ENCODE results near the gene SLMAP.

DNA sequence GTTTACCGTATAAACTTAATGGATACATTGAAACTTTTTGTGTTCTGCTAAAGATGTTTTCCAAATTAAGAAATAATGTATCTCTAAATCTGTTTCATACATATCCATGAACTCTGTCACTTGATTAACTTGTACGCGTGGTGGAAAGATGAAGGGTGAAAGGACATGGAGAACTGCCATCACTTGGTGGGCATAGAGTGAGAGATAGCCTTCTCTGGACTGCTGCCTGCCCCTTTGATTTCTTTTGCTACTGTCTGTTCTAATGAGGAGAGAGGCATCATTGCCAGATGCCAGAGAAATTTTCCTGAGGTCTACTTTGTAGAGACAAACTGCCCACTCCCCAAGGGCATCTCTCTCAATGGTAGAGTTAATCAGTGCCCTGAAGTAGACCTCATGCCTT lies 120.5 kb downstream of the SLMAP start:
- TF ChIP-seq, protein P1, sequence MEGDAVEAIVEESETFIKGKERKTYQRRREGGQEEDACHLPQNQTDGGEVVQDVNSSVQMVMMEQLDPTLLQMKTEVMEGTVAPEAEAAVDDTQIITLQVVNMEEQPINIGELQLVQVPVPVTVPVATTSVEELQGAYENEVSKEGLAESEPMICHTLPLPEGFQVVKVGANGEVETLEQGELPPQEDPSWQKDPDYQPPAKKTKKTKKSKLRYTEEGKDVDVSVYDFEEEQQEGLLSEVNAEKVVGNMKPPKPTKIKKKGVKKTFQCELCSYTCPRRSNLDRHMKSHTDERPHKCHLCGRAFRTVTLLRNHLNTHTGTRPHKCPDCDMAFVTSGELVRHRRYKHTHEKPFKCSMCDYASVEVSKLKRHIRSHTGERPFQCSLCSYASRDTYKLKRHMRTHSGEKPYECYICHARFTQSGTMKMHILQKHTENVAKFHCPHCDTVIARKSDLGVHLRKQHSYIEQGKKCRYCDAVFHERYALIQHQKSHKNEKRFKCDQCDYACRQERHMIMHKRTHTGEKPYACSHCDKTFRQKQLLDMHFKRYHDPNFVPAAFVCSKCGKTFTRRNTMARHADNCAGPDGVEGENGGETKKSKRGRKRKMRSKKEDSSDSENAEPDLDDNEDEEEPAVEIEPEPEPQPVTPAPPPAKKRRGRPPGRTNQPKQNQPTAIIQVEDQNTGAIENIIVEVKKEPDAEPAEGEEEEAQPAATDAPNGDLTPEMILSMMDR (IDR thresholded peaks at IDR 0.05), result no peak
- no peak for TF ChIP-seq TEAD4 (IDR thresholded peaks at IDR 0.05; ENCODE audit: borderline replicate concordance, insufficient read depth)
- no peak for TF ChIP-seq FOXJ3 (CRISPR knock-in tag; IDR thresholded peaks at IDR 0.05)

Measured in SK-N-SH (cell line).